Coronary artery (tissue), 2 donors: ENCODE data around the gene TXNDC8.

Experiments
- DNase-seq: peaks from one replicate; pipeline ENCODE4 v3.0.0-alpha.2; 2017; ENCODE audit warnings: low spot score
- H3K27ac ChIP-seq, 2 donors: fragments of 200-600 bp; sonication (generic); one replicate each; pipeline ENCODE4 v1.5.1; 2016 to 2019
- H3K4me3 ChIP-seq: fragments of 200-600 bp; sonication (generic); 2 replicates; pipeline ENCODE4 v1.5.1; 2016; ENCODE audit warnings: mild to moderate bottlenecking, moderate library complexity
- TF ChIP-seq, protein P1 (sequence below): fragments of 200-600 bp; sonication (generic); IDR thresholded peaks from one replicate; pipeline ENCODE4 v1.5.1; 2019; ENCODE audit warnings: antibody characterized with exemption

Gene TXNDC8

DNA sequence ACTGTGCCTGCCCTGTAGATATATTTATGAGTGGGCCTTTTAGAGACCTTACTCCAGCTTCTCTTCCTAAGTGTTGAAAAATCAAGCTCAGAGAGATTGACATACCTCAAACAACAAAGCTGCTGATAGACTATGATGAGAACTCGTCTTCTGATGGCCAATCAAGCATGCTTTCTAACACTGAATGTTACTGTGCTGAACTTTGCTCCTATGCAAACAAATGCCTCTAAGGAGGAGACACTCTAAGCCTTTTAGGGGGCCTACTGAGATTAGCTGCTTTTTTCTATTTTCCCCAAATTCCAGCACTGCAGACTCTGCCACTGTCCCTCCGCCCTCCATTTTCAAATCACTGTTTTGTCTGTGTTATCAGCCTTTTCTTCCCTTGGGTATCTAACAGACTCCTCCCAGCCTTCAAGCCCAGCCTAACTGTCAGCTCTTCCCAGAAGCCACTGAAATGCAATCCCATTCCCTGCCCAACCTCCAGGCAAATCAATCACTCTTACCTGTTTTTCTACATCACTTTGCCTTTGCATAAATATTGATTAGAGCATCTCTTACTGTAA, 39.5 kb downstream of the TXNDC8 start:
- Histone ChIP-seq H3K4me3 (no peak overlapping the region), H3K27ac (no peak overlapping the region)
- no peak for DNase-seq
- TF ChIP-seq, protein P1, sequence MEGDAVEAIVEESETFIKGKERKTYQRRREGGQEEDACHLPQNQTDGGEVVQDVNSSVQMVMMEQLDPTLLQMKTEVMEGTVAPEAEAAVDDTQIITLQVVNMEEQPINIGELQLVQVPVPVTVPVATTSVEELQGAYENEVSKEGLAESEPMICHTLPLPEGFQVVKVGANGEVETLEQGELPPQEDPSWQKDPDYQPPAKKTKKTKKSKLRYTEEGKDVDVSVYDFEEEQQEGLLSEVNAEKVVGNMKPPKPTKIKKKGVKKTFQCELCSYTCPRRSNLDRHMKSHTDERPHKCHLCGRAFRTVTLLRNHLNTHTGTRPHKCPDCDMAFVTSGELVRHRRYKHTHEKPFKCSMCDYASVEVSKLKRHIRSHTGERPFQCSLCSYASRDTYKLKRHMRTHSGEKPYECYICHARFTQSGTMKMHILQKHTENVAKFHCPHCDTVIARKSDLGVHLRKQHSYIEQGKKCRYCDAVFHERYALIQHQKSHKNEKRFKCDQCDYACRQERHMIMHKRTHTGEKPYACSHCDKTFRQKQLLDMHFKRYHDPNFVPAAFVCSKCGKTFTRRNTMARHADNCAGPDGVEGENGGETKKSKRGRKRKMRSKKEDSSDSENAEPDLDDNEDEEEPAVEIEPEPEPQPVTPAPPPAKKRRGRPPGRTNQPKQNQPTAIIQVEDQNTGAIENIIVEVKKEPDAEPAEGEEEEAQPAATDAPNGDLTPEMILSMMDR: no peak

DNA sequence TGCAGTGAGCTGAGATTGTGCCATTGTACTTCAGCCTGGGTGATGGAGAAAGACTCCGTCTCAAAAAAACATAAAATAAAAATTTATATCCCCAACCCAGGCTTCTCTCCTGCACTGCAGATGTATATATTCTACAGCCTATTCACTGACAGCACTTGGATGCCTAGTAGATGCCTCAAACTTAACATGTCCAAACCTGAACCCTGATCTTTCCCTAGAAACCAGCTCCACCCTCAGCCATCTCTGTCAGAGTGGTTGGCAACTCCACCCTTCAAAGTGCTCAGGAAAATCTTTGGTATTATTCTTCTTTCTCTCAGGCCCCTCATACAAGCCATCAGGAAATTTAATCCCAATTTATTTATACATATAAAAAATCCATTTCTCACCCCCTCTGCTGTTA, 44.4 kb downstream of the TXNDC8 start:
- DNase-seq: no peak
- H3K27ac ChIP-seq: no peak overlapping the region
- TF ChIP-seq, protein P1: no peak
- H3K4me3 ChIP-seq: no peak overlapping the region

DNA sequence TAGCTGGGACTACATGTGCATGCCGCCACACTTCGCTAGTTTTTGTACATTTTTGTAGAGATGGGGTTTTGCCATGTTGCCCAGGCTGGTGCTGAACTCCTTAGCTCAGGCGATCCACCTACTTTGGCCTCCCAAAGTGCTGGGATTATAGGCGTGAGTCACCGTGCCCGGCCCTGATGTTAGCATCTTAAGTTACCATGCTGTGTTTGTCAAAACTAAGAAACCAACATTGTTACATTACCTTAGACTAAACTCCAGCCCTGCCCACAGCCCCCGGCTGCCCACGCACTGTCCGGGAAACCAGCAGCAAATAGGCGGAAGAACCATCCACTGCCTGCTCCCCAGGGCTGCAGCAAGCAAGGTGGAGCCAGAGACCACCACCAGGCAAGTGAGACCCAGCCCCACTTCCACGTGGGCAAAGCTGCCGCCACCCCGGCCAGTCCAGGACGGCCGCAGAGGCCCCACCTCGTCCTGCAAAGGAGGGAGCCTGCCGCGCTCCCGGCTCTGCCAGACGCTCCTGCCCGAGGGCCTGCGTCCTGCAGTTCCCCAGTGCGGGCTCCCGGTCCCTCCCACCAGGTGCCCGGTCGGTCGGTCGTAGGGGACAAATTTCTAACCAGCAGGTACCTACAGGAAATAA, 45.6 kb downstream of the TXNDC8 start:
- Histone ChIP-seq H3K27ac (no peak overlapping the region), H3K4me3 (no peak overlapping the region)
- TF ChIP-seq, protein P1: no peak
- DNase-seq: no peak

DNA sequence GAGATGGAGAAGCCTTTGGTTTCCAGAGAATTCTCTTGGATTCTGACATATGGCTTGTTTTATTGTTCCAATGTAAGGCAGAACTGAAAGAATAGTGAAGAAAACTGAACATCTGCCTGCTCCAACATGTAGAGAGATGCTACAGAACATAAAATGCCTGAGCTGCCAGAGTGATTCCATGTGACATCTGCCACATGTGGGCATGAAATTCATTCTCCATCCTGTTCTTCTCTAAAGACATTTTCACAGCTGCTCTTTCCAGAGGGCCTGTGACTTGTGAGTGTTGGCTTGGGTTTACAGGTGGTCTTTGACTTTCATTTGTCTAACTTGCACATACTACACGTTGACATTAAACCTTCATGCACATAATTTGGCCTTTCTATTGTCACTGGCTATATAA, 47.7 kb downstream of the TXNDC8 start:
- TF ChIP-seq, protein P1: no peak
- Histone ChIP-seq H3K27ac (no peak overlapping the region), H3K4me3 (no peak overlapping the region)
- no peak for DNase-seq

DNA sequence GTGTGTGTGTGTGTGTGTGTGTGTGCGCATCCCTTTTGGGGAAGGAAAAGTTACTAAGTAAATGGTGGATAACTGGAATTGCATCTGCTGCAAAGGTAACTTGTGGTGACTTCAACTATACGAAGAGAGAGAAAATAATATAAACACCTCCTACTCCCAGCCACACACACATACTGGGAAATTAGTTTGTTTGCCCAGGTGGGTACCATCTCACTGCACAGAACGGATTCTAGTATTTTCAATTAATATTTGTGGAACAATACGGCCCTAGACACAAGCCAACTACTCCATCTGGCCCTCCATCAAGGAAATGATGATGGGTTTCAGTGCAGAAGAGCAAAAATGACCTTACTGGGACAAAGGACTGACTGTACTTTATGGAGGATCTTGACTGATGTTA, 49.2 kb downstream of the TXNDC8 start:
- no peak for DNase-seq
- Histone ChIP-seq H3K4me3 (no peak overlapping the region), H3K27ac (no peak overlapping the region)
- TF ChIP-seq, protein P1: no peak

DNA sequence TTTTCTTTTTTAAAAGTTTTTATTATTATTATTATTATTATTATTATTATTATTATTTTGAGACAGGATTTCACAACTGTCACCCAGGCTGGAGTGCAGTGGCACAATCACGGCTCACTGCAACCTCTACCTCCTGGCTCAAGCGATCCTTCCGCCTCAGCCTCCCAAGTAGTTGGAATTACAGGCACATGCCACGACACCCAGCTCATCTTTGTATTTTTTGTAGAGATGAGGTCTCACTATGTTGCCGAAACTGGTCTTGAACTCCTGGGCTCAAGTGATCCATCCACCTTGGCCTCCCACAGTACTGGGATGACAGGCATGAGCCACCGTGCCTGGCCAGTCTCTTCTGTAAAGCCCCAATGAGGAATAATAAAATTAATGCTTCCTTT, 50.4 kb downstream of the TXNDC8 start:
- H3K27ac ChIP-seq: no peak overlapping the region
- TF ChIP-seq, protein P1: no peak
- no peak for DNase-seq

DNA sequence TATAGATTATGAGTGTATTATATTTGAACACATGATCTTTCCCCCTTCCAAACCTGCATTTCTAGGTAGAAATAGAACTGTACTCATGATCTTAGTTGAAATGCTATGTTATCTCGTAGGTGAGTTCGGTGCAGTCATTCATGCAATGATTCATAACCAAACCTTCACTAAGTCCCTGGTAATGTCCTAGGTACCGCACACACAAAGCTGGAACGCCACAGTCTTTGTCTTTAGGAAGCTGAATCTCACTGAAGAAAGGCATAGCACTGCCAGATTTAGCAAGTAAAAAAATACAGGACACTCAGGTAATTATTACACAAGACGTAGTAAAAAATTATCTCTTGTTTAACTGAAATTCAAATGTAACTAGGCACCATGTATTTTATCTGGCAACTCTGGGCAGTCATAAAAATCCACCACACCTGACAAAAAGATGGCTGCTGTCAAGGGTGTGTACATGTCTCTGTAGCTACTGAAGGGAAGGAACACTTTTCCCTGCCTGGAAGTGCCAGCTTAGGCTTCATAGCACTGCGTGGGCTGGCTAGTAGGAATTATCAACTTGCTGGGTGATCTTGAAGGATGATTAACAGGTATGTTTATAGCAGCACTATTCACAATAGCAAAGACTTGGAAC, 53.3 kb downstream of the TXNDC8 start:
- TF ChIP-seq, protein P1: no peak
- no peak for DNase-seq
- Histone ChIP-seq H3K4me3 (no peak overlapping the region), H3K27ac (no peak overlapping the region)

More for the DNA sequence above, 50.4 kb downstream of the TXNDC8 start:
- no peak overlapping the region for H3K4me3 ChIP-seq
